DND-41 (cell line): Measurements from ENCODE around the gene MAGI1.

Experiments used
- CTCF ChIP-seq: IDR thresholded peaks from 2 replicates; pipeline ENCODE4 v1.5.1; 2012; ENCODE audit warnings: borderline replicate concordance, low read length, moderate library complexity, mild to moderate bottlenecking; ENCODE audit not compliant: poor library complexity, severe bottlenecking; ENCODE audit errors: extremely low read depth
- EZH2 ChIP-seq: IDR thresholded peaks from 3 replicates; pipeline ENCODE4 v1.6.1; 2012; ENCODE audit warnings: borderline replicate concordance, low read depth, mild to moderate bottlenecking, moderate library complexity, low read length, inconsistent platforms; ENCODE audit not compliant: severe bottlenecking

- TF ChIP-seq CTCF: no peak
- no peak for TF ChIP-seq EZH2
Observed at GRCh38 chr3:65975032-65975431, 63.7 kb downstream of the MAGI1 start.
